Placental epithelial cell (primary cell): Measurements from ENCODE around the gene GBA2. TPM values are rescaled to one million over a fixed set of nuclear protein-coding genes. Genes with fewer than 3 reads are reported as not detected.
A peak's percentile ranks its signal among the peaks of the same experiment; 100 is the strongest.

Experiments
- small RNA-seq: library from RNA; depleted of rRNA; stranded (forward); fragments of <200 nt; gene quantifications from one replicate; pipeline ENCODE3, GENCODE V24; 2012
- total RNA-seq: library from RNA; depleted of rRNA; stranded (reverse); fragments of >200 nt; gene quantifications from 2 replicates; pipeline ENCODE4 v1.2.3, GENCODE V29; 2012

GBA2 gene
- total RNA-seq: 25.9 and 31.7 TPM in 2 replicates

GRCh38 chr9:35748858-35749514 is at the start of gene GBA2, which contains the start of gene RGP1:
GBA2 (minus strand) TSS chr9:35749228; CDS start chr9:35748704, 524 bp downstream.
RGP1 (plus strand) TSS chr9:35749287; CDS start chr9:35749756, 469 bp downstream.

GRCh38 chr9:35791297-35791921 is 42.4 kb upstream of the GBA2 start, which contains the start of gene NPR2:
NPR2 (plus strand) TSS chr9:35791591; CDS start chr9:35792409, 818 bp downstream.

GRCh38 chr9:35754264-35754663 is 5.2 kb upstream of the GBA2 start, which contains the start of gene MSMP:
MSMP (minus strand) TSS chr9:35754276; CDS start chr9:35754129, 147 bp downstream.

GRCh38 chr9:35732185-35732799 is 16.7 kb downstream of the GBA2 start, which contains the start of the genes CREB3 and TLN1:
CREB3 (plus strand) TSS chr9:35732666; CDS start chr9:35732773, 107 bp downstream.
TLN1 (minus strand) TSS chr9:35732195; CDS start chr9:35725694, 6,501 bp downstream.

GRCh38 chr9:35689542-35690293 is 59.3 kb downstream of the GBA2 start, which contains the start of gene TPM2:
TPM2 (minus strand) TSS chr9:35689925; CDS start chr9:35689817, 108 bp downstream.

Small RNA genes lying within 50 kb of the gene (small RNA-seq; reads per million reads assigned to genes)
- gene MIR6853: 1.4 reads per million, percentile 69 among the genes with 10 or more reads in this experiment

Other genes with a start within 250 kb of the GBA2 start
- 19.6 and 23.1 TPM in 2 replicates for gene TESK1, start 144.0 kb downstream of the GBA2 start, total RNA-seq
- gene CD72, start 130.8 kb downstream of the GBA2 start, total RNA-seq: 1.2 and 3.5 TPM in 2 replicates
- not detected in 2 replicates for gene SIT1, start 98.3 kb downstream of the GBA2 start, total RNA-seq
- 39,103 and 115,939 TPM in 2 replicates for gene RMRP, start 91.2 kb downstream of the GBA2 start, total RNA-seq
- gene CCDC107, start 90.9 kb downstream of the GBA2 start, total RNA-seq: 5.5 and 6.6 TPM in 2 replicates
- 1.2 and 1.6 TPM in 2 replicates for gene ARHGEF39, start 84.0 kb downstream of the GBA2 start, total RNA-seq
- gene CA9, start 75.3 kb downstream of the GBA2 start, total RNA-seq: not detected in 2 replicates
- gene TPM2, start 59.3 kb downstream of the GBA2 start, total RNA-seq: 87.9 and 98.7 TPM in 2 replicates
- gene TLN1, start 17.0 kb downstream of the GBA2 start, total RNA-seq: 118 and 165 TPM in 2 replicates
- gene CREB3, start 16.6 kb downstream of the GBA2 start, total RNA-seq: 56.1 and 92.0 TPM in 2 replicates
- gene RGP1, start 59 bp upstream of the GBA2 start, total RNA-seq: 18.1 and 27.0 TPM in 2 replicates
- not detected in 2 replicates for gene MSMP, start 5.0 kb upstream of the GBA2 start, total RNA-seq
- 9.0 and 23.6 TPM in 2 replicates for gene NPR2, start 42.4 kb upstream of the GBA2 start, total RNA-seq
- 0.65 and 1.2 TPM in 2 replicates for gene SPAG8, start 63.0 kb upstream of the GBA2 start, total RNA-seq
- gene HINT2, start 65.8 kb upstream of the GBA2 start, total RNA-seq: 10.6 and 15.7 TPM in 2 replicates
- not detected in 2 replicates for gene FAM221B, start 79.5 kb upstream of the GBA2 start, total RNA-seq
- gene TMEM8B, start 80.0 kb upstream of the GBA2 start, total RNA-seq: 3.5 and 4.0 TPM in 2 replicates
- gene OR13J1, start 121.2 kb upstream of the GBA2 start, total RNA-seq: not detected in 2 replicates
- gene HRCT1, start 157.0 kb upstream of the GBA2 start, total RNA-seq: 0.39 and 0.76 TPM in 2 replicates
- not detected in 2 replicates for gene SPAAR, start 160.3 kb upstream of the GBA2 start, total RNA-seq
- not detected in 2 replicates for gene OR2S2, start 208.9 kb upstream of the GBA2 start, total RNA-seq